NOMO-1 treated with DMSO at 0.1 percent for 48 hours (cell line): ENCODE measurements around the gene IL1R2.

Experiments used
- DNase-seq: peaks from one replicate; lab custom pipeline; 2025; ENCODE audit not compliant: unreplicated experiment; lab: John Stamatoyannopoulos, UW

IL1R2 gene

GRCh38 chr2:102076512-102076911 is 84.8 kb downstream of the IL1R2 start:
- DNase-seq: no peak
